K562 (cell line): ENCODE results near the gene CCSAP. TPM values are rescaled to one million over a fixed set of nuclear protein-coding genes. Genes with fewer than 3 reads are reported as not detected.
A peak's percentile ranks its signal among the peaks of the same experiment; 100 is the strongest.

Source experiments
- CBX1 ChIP-seq: sonication (generic); IDR thresholded peaks from 2 replicates; pipeline ENCODE4 v1.6.1; 2016; ENCODE audit warnings: antibody characterized with exemption, low read depth, mild to moderate bottlenecking
- ETV1 ChIP-seq: fragments of 450-650 bp; conservative IDR thresholded peaks from 2 replicates; pipeline ENCODE4 v1.6.1; 2016; ENCODE audit warnings: missing genetic modification characterization, control low read depth, low read depth, missing compliant biosample characterization
- GTF2A2 ChIP-seq: IDR thresholded peaks from 2 replicates; pipeline ENCODE4 v1.6.1; 2016; ENCODE audit warnings: mild to moderate bottlenecking, missing genetic modification characterization, missing compliant biosample characterization
- KDM2B ChIP-seq: fragments of 250-450 bp; sonication (Bioruptor Pico); IDR thresholded peaks from 2 replicates; pipeline ENCODE4 v1.8.0; 2021; ENCODE audit warnings: mild to moderate bottlenecking, moderate library complexity
- KDM5B ChIP-seq: fragments of 200-600 bp; sonication (generic); IDR thresholded peaks from 2 replicates; pipeline ENCODE4 v1.6.1; 2012; ENCODE audit warnings: low read depth, mild to moderate bottlenecking, moderate library complexity, low read length, control low read depth, inconsistent platforms; ENCODE audit not compliant: insufficient replicate concordance
- MAZ ChIP-seq, 2 experiments: fragments of 450-650 bp in 1 of 2; sonication (generic) in 1 of 2; formaldehyde crosslinking; IDR thresholded peaks in 1 of 2; conservative IDR thresholded peaks in 1 of 2; 2 replicates each; pipeline versions ENCODE4 v1.4.0 to v1.5.0; 2020; ENCODE audit warnings: mild to moderate bottlenecking in 1 of 2, missing genetic modification reagents in 1 of 2
- PCBP1 ChIP-seq: fragments of 200-400 bp; formaldehyde crosslinking; IDR thresholded peaks from 2 replicates; pipeline ENCODE4 v1.6.1; 2018; ENCODE audit warnings: mild to moderate bottlenecking, low read depth, low read length; ENCODE audit not compliant: poor library complexity, severe bottlenecking
- PML ChIP-seq: IDR thresholded peaks from 2 replicates; pipeline ENCODE4 v1.6.1; 2012; ENCODE audit warnings: low read length, inconsistent platforms
- SAP30 ChIP-seq: fragments of 200-600 bp; sonication (generic); IDR thresholded peaks from 2 replicates; pipeline ENCODE4 v1.6.1; 2012; ENCODE audit warnings: borderline replicate concordance, low read depth, mild to moderate bottlenecking, moderate library complexity, low read length, control low read depth, inconsistent platforms; ENCODE audit not compliant: insufficient read depth, poor library complexity, severe bottlenecking
- TEAD1 ChIP-seq, 2 experiments: fragments of 450-650 bp in 1 of 2; sonication (generic) in 1 of 2; formaldehyde crosslinking; IDR thresholded peaks; 2 replicates each; pipeline versions ENCODE4 v1.4.0 to v1.8.0; 2020 to 2022; ENCODE audit warnings: mild to moderate bottlenecking in 2 of 2, missing genetic modification reagents in 1 of 2
- ZNF143 ChIP-seq: sonication (generic); formaldehyde crosslinking; IDR thresholded peaks from 2 replicates; pipeline ENCODE4 v1.9.0; 2022; ENCODE audit warnings: mild to moderate bottlenecking, missing genetic modification reagents
- ZNF232 ChIP-seq: sonication (generic); formaldehyde crosslinking; IDR thresholded peaks from 2 replicates; pipeline ENCODE4 v1.8.0; 2022; ENCODE audit warnings: mild to moderate bottlenecking, missing genetic modification reagents
- polyA plus RNA-seq, 8 experiments: library from polyadenylated mRNA; depleted of rRNA in 4 of 8; stranded (reverse) in 5 of 8; unstranded in 3 of 8; fragments of >200 nt; fragmentation: Nextera tagmentation in 2 of 8; fragmentation: Illumina TruSeq in 1 of 8; extraction: Ambion mirVana in 2 of 8; extraction: Trizol in 1 of 8; gene quantifications; 2 replicates each; pipeline versions ENCODE4 v1.2.1 to v1.2.3, GENCODE V29; 2011 to 2014; ENCODE audit warnings: inconsistent platforms in 1 of 8, missing spikeins in 1 of 8
- total RNA-seq, 7 experiments: library from RNA; depleted of rRNA in 6 of 7; stranded (reverse); fragments of >200 nt in 6 of 7; fragmentation: Illumina TruSeq in 2 of 7; extraction: Trizol in 2 of 7; gene quantifications; 2 replicates each; pipeline versions ENCODE4 v1.2.1 to v1.2.3, GENCODE V29; 2011 to 2021; ENCODE audit warnings: low replicate concordance in 1 of 7
- TF ChIP-seq, protein P1 (sequence below): sonication (generic); formaldehyde crosslinking; IDR thresholded peaks from 2 replicates; pipeline ENCODE4 v1.8.1; 2023; ENCODE audit warnings: mild to moderate bottlenecking, missing genetic modification reagents
- TF ChIP-seq, protein P2 (sequence below), 2 experiments: fragments of 450-650 bp; IDR thresholded peaks; 2 replicates each; pipeline ENCODE4 v1.6.1; 2018; ENCODE audit warnings: mild to moderate bottlenecking in 2 of 2, low read depth in 1 of 2; ENCODE audit not compliant: partially characterized antibody in 2 of 2
- TF ChIP-seq, protein P3 (sequence below): fragments of 450-650 bp; IDR thresholded peaks from 2 replicates; pipeline ENCODE4 v1.6.1; 2017; ENCODE audit warnings: antibody characterized with exemption, mild to moderate bottlenecking

CCSAP gene
- total and polyA plus RNA-seq, 9 of the 15 experiments (the other 6 are each of a cell fraction or from before 2014, with no cell fraction given) = 3.6 to 15.9 (median 9.5) TPM

DNA sequence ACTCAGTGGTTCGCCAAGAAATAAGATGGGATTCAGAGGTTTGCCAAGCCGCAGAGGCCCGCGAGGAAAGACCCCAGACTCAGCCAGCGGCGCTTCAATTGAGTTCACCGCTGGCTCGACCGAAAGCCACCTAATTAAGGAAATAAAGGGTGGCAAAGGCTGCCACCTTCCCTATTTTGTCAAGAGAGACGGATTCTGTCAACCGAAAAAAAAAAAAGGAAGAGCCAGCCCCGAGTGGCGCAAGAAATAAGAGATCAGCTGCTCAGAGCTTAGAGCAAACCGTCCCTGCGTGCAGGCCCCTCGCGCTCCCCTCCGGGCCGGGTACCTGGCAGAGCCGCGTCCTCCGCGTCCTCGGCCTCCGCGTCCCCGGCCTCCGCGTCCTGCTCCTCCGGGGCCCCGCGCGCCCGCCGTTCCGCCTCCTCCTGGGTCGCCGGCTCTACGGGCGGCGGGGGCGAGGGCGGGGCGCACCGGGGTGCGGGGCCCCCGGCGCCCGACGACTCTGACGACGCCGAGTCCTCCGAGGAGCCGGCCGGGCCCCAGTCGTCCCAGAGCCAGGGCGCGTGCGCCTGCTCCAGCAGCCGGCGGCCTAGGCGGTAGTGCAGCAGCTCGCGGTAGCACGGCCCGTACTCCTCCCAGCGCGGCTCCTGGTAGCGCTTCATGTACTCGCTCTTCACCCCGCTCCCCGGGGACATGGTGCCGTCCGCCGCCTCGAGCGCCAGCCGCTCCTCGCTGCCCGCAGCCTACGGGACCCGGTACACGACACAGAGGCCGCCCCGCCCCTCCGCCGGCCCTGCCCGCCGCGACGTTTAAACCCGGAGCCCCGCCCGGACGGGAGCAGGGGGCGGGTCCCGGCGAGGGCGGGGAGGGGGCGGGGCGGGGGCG is 832 bp downstream of the CCSAP start (continued):
- TF ChIP-seq KDM2B (CRISPR knock-in tag) = 0 out of 2 replicates have a peak, but pooled peaks have one; percentile 18
- peak; percentile 68; the same call in 1 of the 2 replicates for TF ChIP-seq ZNF232 (CRISPR knock-in tag)
- peak in 1 of 2 experiments; percentile 39; a peak in 1 of 4 replicates for TF ChIP-seq TEAD1 (CRISPR knock-in tag; IDR thresholded peaks at IDR 0.05)
- no peak for TF ChIP-seq CBX1
- peak; percentile 64 for TF ChIP-seq PCBP1
- TF ChIP-seq ETV1 (tag) = no peak
- no peak for TF ChIP-seq GTF2A2 (tag)
- peak; percentile 35 to 80 for TF ChIP-seq MAZ (CRISPR knock-in tag; conservative IDR thresholded peaks at IDR 0.05 in 1 of 2, IDR thresholded peaks at IDR 0.05 in 1 of 2)
- peak; percentile 85 for TF ChIP-seq SAP30
- TF ChIP-seq, protein P1, sequence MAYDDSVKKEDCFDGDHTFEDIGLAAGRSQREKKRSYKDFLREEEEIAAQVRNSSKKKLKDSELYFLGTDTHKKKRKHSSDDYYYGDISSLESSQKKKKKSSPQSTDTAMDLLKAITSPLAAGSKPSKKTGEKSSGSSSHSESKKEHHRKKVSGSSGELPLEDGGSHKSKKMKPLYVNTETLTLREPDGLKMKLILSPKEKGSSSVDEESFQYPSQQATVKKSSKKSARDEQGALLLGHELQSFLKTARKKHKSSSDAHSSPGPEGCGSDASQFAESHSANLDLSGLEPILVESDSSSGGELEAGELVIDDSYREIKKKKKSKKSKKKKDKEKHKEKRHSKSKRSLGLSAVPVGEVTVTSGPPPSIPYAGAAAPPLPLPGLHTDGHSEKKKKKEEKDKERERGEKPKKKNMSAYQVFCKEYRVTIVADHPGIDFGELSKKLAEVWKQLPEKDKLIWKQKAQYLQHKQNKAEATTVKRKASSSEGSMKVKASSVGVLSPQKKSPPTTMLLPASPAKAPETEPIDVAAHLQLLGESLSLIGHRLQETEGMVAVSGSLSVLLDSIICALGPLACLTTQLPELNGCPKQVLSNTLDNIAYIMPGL = 0 out of 2 replicates have a peak, but pooled peaks have one; percentile 63
- TF ChIP-seq ZNF143 (CRISPR knock-in tag) = peak; percentile 42; the same call in 1 of the 2 replicates
- TF ChIP-seq, protein P2, sequence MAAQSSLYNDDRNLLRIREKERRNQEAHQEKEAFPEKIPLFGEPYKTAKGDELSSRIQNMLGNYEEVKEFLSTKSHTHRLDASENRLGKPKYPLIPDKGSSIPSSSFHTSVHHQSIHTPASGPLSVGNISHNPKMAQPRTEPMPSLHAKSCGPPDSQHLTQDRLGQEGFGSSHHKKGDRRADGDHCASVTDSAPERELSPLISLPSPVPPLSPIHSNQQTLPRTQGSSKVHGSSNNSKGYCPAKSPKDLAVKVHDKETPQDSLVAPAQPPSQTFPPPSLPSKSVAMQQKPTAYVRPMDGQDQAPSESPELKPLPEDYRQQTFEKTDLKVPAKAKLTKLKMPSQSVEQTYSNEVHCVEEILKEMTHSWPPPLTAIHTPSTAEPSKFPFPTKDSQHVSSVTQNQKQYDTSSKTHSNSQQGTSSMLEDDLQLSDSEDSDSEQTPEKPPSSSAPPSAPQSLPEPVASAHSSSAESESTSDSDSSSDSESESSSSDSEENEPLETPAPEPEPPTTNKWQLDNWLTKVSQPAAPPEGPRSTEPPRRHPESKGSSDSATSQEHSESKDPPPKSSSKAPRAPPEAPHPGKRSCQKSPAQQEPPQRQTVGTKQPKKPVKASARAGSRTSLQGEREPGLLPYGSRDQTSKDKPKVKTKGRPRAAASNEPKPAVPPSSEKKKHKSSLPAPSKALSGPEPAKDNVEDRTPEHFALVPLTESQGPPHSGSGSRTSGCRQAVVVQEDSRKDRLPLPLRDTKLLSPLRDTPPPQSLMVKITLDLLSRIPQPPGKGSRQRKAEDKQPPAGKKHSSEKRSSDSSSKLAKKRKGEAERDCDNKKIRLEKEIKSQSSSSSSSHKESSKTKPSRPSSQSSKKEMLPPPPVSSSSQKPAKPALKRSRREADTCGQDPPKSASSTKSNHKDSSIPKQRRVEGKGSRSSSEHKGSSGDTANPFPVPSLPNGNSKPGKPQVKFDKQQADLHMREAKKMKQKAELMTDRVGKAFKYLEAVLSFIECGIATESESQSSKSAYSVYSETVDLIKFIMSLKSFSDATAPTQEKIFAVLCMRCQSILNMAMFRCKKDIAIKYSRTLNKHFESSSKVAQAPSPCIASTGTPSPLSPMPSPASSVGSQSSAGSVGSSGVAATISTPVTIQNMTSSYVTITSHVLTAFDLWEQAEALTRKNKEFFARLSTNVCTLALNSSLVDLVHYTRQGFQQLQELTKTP (IDR thresholded peaks at IDR 0.05; ENCODE audit: low read depth in 1 of 2, partially characterized antibody in 2 of 2) = no peak
- TF ChIP-seq KDM5B = peak; percentile 78
- peak; percentile 9; the same call in 1 of the 2 replicates for TF ChIP-seq PML
- TF ChIP-seq, protein P3, sequence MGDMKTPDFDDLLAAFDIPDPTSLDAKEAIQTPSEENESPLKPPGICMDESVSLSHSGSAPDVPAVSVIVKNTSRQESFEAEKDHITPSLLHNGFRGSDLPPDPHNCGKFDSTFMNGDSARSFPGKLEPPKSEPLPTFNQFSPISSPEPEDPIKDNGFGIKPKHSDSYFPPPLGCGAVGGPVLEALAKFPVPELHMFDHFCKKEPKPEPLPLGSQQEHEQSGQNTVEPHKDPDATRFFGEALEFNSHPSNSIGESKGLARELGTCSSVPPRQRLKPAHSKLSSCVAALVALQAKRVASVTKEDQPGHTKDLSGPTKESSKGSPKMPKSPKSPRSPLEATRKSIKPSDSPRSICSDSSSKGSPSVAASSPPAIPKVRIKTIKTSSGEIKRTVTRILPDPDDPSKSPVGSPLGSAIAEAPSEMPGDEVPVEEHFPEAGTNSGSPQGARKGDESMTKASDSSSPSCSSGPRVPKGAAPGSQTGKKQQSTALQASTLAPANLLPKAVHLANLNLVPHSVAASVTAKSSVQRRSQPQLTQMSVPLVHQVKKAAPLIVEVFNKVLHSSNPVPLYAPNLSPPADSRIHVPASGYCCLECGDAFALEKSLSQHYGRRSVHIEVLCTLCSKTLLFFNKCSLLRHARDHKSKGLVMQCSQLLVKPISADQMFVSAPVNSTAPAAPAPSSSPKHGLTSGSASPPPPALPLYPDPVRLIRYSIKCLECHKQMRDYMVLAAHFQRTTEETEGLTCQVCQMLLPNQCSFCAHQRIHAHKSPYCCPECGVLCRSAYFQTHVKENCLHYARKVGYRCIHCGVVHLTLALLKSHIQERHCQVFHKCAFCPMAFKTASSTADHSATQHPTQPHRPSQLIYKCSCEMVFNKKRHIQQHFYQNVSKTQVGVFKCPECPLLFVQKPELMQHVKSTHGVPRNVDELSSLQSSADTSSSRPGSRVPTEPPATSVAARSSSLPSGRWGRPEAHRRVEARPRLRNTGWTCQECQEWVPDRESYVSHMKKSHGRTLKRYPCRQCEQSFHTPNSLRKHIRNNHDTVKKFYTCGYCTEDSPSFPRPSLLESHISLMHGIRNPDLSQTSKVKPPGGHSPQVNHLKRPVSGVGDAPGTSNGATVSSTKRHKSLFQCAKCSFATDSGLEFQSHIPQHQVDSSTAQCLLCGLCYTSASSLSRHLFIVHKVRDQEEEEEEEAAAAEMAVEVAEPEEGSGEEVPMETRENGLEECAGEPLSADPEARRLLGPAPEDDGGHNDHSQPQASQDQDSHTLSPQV = peak; percentile 50; the same call in 1 of the 2 replicates
